GM20000 (cell line): Measurements from ENCODE around the gene PRPF31.

Source experiments
- DNase-seq: peaks from one replicate; pipeline ENCODE4 v3.0.0; 2012; ENCODE audit warnings: low spot score
- TF ChIP-seq, protein P1 (sequence below): IDR thresholded peaks from 2 replicates; pipeline ENCODE4 v1.5.1; 2012; ENCODE audit warnings: mild to moderate bottlenecking, control low read depth; ENCODE audit errors: extremely low read depth, missing control alignments

The PRPF31 gene

DNA sequence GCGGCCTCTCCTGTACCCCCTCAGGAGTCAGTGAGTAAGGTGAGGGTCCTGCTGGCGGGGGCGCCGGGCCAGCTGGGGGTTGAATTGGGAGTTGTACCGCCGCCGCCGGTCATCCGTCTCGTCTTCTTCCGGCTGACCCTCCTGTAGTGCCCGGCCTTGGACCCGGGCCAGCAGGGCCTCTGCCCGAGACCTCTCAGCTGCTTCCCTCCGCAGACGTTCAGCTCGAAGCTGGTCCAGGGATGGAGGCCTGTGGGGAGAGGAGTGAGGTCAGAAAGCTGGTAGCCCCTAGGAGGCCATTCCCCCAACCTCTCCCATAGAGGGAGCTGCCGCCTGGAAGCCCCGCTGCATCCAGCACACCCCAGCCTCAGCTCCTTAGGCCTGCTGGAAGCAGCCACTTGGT, 40.1 kb downstream of the PRPF31 start:
- no peak for DNase-seq
- TF ChIP-seq, protein P1, sequence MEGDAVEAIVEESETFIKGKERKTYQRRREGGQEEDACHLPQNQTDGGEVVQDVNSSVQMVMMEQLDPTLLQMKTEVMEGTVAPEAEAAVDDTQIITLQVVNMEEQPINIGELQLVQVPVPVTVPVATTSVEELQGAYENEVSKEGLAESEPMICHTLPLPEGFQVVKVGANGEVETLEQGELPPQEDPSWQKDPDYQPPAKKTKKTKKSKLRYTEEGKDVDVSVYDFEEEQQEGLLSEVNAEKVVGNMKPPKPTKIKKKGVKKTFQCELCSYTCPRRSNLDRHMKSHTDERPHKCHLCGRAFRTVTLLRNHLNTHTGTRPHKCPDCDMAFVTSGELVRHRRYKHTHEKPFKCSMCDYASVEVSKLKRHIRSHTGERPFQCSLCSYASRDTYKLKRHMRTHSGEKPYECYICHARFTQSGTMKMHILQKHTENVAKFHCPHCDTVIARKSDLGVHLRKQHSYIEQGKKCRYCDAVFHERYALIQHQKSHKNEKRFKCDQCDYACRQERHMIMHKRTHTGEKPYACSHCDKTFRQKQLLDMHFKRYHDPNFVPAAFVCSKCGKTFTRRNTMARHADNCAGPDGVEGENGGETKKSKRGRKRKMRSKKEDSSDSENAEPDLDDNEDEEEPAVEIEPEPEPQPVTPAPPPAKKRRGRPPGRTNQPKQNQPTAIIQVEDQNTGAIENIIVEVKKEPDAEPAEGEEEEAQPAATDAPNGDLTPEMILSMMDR: no peak

DNA sequence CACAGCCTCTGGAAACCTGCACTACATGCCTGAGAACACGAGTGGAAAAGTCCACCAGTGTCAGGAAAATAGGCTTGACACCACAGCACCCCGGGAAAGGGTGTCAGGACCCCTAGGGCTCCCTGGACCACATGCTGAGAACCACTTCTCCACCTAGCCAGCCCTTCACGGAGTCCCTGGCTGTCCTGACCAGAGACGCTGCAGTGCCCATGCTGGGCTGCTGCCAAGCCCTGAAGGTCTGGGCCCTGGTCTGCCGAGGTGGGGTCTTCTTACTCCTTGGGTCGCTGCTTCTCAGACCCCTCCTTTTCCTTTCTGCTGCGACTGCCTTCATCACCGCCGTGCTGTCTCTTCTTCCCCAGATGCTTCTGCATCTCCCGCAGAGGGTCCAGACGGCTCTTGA, 40.9 kb downstream of the PRPF31 start:
- TF ChIP-seq, protein P1: no peak

DNA sequence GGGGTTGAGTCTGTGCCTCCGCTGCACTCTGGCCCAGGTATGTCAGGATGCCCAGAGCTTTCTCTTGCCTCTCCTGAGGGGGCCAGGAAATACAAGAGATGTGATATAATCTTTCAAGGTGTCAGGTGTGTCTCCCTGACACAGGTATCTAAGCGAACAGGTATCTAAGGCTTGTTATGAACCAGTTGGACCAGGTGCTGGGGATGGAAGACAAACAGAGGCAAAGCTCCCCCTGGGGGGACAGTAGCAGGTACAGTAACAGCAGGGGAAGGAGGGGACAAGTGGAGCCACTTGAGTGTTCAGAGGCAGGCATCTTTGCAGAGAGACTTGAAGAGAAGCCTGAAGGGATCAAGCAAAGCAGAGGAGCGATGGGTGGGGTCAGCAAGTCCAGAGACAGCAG, 41.4 kb downstream of the PRPF31 start:
- no peak for DNase-seq
- TF ChIP-seq, protein P1: no peak

More for the DNA sequence above, 40.9 kb downstream of the PRPF31 start:
- no peak for DNase-seq

GRCh38 chr19:54158812-54159351, 43.3 kb downstream of the PRPF31 start:
- DNase-seq: peak; percentile 60
- TF ChIP-seq, protein P1: no peak

- DNase-seq: peak; percentile 99
- TF ChIP-seq, protein P1: no peak
These were observed 44.0 kb downstream of the PRPF31 start, which contains the start of gene LENG1 for GRCh38 chr19:54159352-54160181. Gene LENG1 (minus strand): TSS chr19:54159721. CDS start chr19:54159695, 26 bp downstream.

GRCh38 chr19:54160182-54160811, 44.7 kb downstream of the PRPF31 start:
- no peak for DNase-seq
- TF ChIP-seq, protein P1: no peak

- DNase-seq: no peak
- TF ChIP-seq, protein P1: no peak
These were observed 45.3 kb downstream of the PRPF31 start for GRCh38 chr19:54160854-54161253.
